ENCODE measurements around the gene CENPB. TPM values are rescaled to one million over a fixed set of nuclear protein-coding genes. Genes with fewer than 3 reads are reported as not detected.

The CENPB gene
- polyA plus RNA-seq, 1 of the 3 experiments (the other 2 are of a cell fraction) = 41.2 TPM

DNA sequence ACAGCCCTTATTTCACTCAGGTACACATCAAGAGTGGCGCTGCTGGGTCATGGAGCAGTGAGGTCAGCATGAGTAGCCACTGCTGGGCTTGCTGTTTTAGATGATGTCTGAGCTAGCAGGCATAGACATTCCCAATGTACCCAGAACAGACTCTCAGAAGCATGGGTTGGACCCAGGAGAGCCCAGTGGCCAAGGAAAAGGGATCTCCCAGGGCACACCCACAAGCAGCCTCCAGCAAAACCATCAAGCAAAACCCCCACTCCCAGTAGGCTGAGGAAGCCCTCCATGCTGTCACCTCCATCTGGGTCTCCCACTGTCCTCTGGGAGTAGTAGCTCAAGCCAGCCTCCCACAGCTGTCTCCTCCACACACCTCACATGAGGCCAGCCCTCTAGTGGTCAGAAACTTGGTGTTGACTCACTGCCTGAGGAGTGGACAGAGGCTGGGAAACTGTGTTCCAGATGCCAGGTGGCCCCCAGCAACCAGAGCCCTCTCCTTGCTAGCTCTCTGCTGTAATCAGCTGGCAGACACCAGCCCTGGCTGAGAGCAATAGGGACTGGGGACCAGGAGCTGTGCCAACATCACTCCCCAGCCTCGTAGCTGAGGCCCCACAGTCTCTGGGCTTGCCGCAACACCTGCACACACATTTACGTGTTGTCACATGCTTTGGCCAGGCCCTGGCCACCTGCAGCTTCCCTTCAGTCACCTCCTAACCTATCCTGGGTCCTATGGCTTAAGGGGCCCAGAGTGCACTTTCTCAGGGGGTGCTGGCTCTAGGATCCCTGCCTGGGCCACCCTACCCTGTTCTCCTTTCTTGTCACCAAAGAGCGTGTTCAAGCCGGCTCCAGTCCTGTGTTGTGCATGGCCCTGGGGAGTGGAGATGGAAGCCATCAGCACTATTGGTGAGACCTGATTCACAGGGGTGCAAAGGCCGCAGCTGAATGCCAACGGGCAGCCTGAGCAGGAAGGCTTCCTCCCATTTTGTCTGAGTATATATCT is 31.9 kb upstream of the CENPB start:
- H3K27ac ChIP-seq (ENCODE audit: low read depth in 2 of 2, low read length in 1 of 2) = peak overlapping the region; percentile 24 to 97; a peak in 2 of 4 replicates
- H4K20me1 ChIP-seq (ENCODE audit: insufficient read depth) = no peaks in the 10 kb centered on the region
- H3K4me1 ChIP-seq (ENCODE audit: control insufficient read depth in 1 of 2, insufficient read depth in 2 of 2, low read depth in 1 of 2, low read length in 1 of 2) = peaks cover 11 to 23% of the 10 kb centered on the region in 2 experiments; a peak in 2 of 4 replicates
- POLR2A ChIA-PET = interaction anchor here (0.7 to 1.8 kb wide), 5 partner anchors 15 to 1775 kb away, joined by 5 to 14 read pairs (median 6); partner anchors contain the start of genes ADISSP, CDC25B and CENPB
- WGBS (ENCODE audit: low lambda C conversion rate) = 87% methylated on average over 8 of the region's 8 CpGs
- no peaks in the 10 kb centered on the region for H3K27me3 ChIP-seq (ENCODE audit: insufficient read depth)
- no peak overlapping the region for H3K4me2 ChIP-seq
- H3K9me3 ChIP-seq = no peaks in the 10 kb centered on the region
- peaks cover 17% of the 10 kb centered on the region for H3K79me2 ChIP-seq (ENCODE audit: insufficient read depth)
- no peak overlapping the region; a peak in 1 of 4 replicates for H3K4me3 ChIP-seq (ENCODE audit: low read depth in 2 of 2, low read length in 1 of 2)
- H3F3A ChIP-seq (replicated peaks; ENCODE audit: insufficient read depth) = no peaks in the 10 kb centered on the region
- no peaks in the 10 kb centered on the region for H3K9me2 ChIP-seq
- no peak overlapping the region for H3K9ac ChIP-seq
- DNase-seq = peak; percentile 82
- peaks cover 12% of the 10 kb centered on the region in 2 experiments for H3K36me3 ChIP-seq (replicated peaks in 1 of 2; ENCODE audit: control insufficient read depth in 1 of 2, insufficient read depth in 2 of 2, low read length in 1 of 2)
- no peak overlapping the region for H2AFZ ChIP-seq (ENCODE audit: low read depth)
- CTCF ChIA-PET = interaction anchor here (0.7 to 8.8 kb wide), 20 partner anchors 9 to 534 kb away, joined by 3 to 161 read pairs (median 4); partner anchors contain the start of genes ADISSP, CDC25B, CENPB and MAVS
- TF ChIP-seq RXRA (IDR thresholded peaks at IDR 0.05; ENCODE audit: borderline replicate concordance, low read depth) (no peak), FOSL2 (IDR thresholded peaks at IDR 0.05; ENCODE audit: borderline replicate concordance, low read depth) (no peak; the same call in 1 of the 2 replicates), GABPA (IDR thresholded peaks at IDR 0.05; ENCODE audit: low read depth) (no peak), TAF1 (IDR thresholded peaks at IDR 0.05; ENCODE audit: borderline replicate concordance, low read depth, low read length) (no peak), RFX5 (IDR thresholded peaks at IDR 0.05; ENCODE audit: low read length) (no peak), POLR2AphosphoS5 (IDR thresholded peaks at IDR 0.05; ENCODE audit: low read depth, low read length) (no peak), FOXJ3 (CRISPR knock-in tag; IDR thresholded peaks at IDR 0.05) (peak; percentile 69), PBX3 (IDR thresholded peaks at IDR 0.05) (no peak), GATA2 (CRISPR knock-in tag; IDR thresholded peaks at IDR 0.05) (no peak), FOXM1 (IDR thresholded peaks at IDR 0.05; ENCODE audit: low read depth) (no peak), JUND (IDR thresholded peaks at IDR 0.05) (no peak), CHD2 (IDR thresholded peaks at IDR 0.05; ENCODE audit: low read length, partially characterized antibody) (peak; percentile 73), RCOR1 (IDR thresholded peaks at IDR 0.05; ENCODE audit: low read length) (peak; percentile 77), SMC3 (IDR thresholded peaks at IDR 0.05; ENCODE audit: low read depth, low read length) (peak; percentile 77), TEAD4 (IDR thresholded peaks at IDR 0.05; ENCODE audit: borderline replicate concordance, insufficient read depth) (no peak), EZH2phosphoT487 (IDR thresholded peaks at IDR 0.05; ENCODE audit: borderline replicate concordance, low read depth) (no peak), MEF2A (IDR thresholded peaks at IDR 0.05; ENCODE audit: borderline replicate concordance, low read depth) (no peak), MXI1 (IDR thresholded peaks at IDR 0.05; ENCODE audit: low read depth, low read length) (peak; percentile 56; the same call in 1 of the 2 replicates), IRF3 (IDR thresholded peaks at IDR 0.05; ENCODE audit: low read depth, low read length) (no peak), TCF12 (IDR thresholded peaks at IDR 0.05) (peak; percentile 47; the same call in 1 of the 2 replicates), EP300 (IDR thresholded peaks at IDR 0.05; ENCODE audit: borderline replicate concordance in 1 of 2, low read depth in 1 of 2, low read length in 1 of 2) (peak in 1 of 2 experiments; percentile 29; a peak in 1 of 4 replicates), SIN3A (IDR thresholded peaks at IDR 0.05; ENCODE audit: borderline replicate concordance, low read depth, low read length) (no peak), NRF1 (IDR thresholded peaks at IDR 0.05; ENCODE audit: low read depth, low read length) (no peak), NFIC (IDR thresholded peaks at IDR 0.05; ENCODE audit: borderline replicate concordance) (no peak)
- TF ChIP-seq, protein P1, sequence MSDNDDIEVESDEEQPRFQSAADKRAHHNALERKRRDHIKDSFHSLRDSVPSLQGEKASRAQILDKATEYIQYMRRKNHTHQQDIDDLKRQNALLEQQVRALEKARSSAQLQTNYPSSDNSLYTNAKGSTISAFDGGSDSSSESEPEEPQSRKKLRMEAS (IDR thresholded peaks at IDR 0.05; ENCODE audit: low read depth) = 0 out of 2 replicates have a peak, but pooled peaks have one; percentile 21
- TF ChIP-seq, protein P2, sequence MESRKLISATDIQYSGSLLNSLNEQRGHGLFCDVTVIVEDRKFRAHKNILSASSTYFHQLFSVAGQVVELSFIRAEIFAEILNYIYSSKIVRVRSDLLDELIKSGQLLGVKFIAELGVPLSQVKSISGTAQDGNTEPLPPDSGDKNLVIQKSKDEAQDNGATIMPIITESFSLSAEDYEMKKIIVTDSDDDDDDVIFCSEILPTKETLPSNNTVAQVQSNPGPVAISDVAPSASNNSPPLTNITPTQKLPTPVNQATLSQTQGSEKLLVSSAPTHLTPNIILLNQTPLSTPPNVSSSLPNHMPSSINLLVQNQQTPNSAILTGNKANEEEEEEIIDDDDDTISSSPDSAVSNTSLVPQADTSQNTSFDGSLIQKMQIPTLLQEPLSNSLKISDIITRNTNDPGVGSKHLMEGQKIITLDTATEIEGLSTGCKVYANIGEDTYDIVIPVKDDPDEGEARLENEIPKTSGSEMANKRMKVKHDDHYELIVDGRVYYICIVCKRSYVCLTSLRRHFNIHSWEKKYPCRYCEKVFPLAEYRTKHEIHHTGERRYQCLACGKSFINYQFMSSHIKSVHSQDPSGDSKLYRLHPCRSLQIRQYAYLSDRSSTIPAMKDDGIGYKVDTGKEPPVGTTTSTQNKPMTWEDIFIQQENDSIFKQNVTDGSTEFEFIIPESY (IDR thresholded peaks at IDR 0.05; ENCODE audit: borderline replicate concordance, low read depth) = no peak
- TF ChIP-seq, protein P3, sequence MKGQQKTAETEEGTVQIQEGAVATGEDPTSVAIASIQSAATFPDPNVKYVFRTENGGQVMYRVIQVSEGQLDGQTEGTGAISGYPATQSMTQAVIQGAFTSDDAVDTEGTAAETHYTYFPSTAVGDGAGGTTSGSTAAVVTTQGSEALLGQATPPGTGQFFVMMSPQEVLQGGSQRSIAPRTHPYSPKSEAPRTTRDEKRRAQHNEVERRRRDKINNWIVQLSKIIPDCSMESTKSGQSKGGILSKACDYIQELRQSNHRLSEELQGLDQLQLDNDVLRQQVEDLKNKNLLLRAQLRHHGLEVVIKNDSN (IDR thresholded peaks at IDR 0.05; ENCODE audit: borderline replicate concordance, low read depth) = no peak
